ENCODE results near the gene B3GALNT2. TPM values are rescaled to one million over a fixed set of nuclear protein-coding genes. Genes with fewer than 3 reads are reported as not detected.

Gene B3GALNT2
- total RNA-seq, 6 donors from 2014 or later: 11.0 to 27.3 (median 22.1) TPM

- no peaks in the 10 kb centered on the region for H3K27me3 ChIP-seq
- peaks cover 0 to 7% (median 0%) of the 10 kb centered on the region in 4 donors for H3K4me1 ChIP-seq
- no peak overlapping the region for H3K27ac ChIP-seq
- 63 to 76% methylated on average over 3 of the region's 3 CpGs for WGBS, 2 donors
- ATAC-seq (ENCODE audit: low FRiP score in 2 of 2) (no peak), DNase-seq (no peak)
- no peak overlapping the region for H3K4me3 ChIP-seq
- no peaks in the 10 kb centered on the region for H3K9me3 ChIP-seq
- H3K36me3 ChIP-seq: no peaks in the 10 kb centered on the region
- TF ChIP-seq CTCF (IDR thresholded peaks at IDR 0.05) (no peak), EP300 (IDR thresholded peaks at IDR 0.05) (no peak)
Observed at GRCh38 chr1:235408503-235408960, 95.7 kb downstream of the B3GALNT2 start.

GRCh38 chr1:235407419-235407818, 96.8 kb downstream of the B3GALNT2 start:
- no peak for TF ChIP-seq CTCF (IDR thresholded peaks at IDR 0.05)
- TF ChIP-seq POLR2A (IDR thresholded peaks at IDR 0.05): no peak
- TF ChIP-seq EP300 (IDR thresholded peaks at IDR 0.05): no peak
- no peak for TF ChIP-seq POLR2AphosphoS5 (IDR thresholded peaks at IDR 0.05)
- Histone ChIP-seq H3K27me3 (no peaks in the 10 kb centered on the region), H3K4me3 (no peak overlapping the region), H3K4me1 (peaks cover 0 to 7% (median 0%) of the 10 kb centered on the region in 4 donors), H3K36me3 (peaks cover 0 to 8% (median 0%) of the 10 kb centered on the region in 4 donors), H3K9me3 (no peaks in the 10 kb centered on the region), H3K27ac (no peak overlapping the region)
- ATAC-seq (ENCODE audit: low FRiP score in 2 of 2) (no peak), DNase-seq (no peak)
- 62 to 65% methylated on average over 5 of the region's 5 CpGs for WGBS, 2 donors

GRCh38 chr1:235404190-235404589, 100.1 kb downstream of the B3GALNT2 start:
- no peak overlapping the region for H3K27ac ChIP-seq
- H3K4me3 ChIP-seq: no peak overlapping the region
- H3K36me3 ChIP-seq: peaks cover 0 to 11% (median 0%) of the 10 kb centered on the region in 4 donors
- TF ChIP-seq EP300 (IDR thresholded peaks at IDR 0.05) (no peak), POLR2AphosphoS5 (IDR thresholded peaks at IDR 0.05) (no peak), CTCF (IDR thresholded peaks at IDR 0.05) (no peak), POLR2A (IDR thresholded peaks at IDR 0.05) (no peak)
- no peak for DNase-seq
- peaks cover 0 to 7% (median 0%) of the 10 kb centered on the region in 4 donors for H3K4me1 ChIP-seq
- peak; percentile 28 to 46 for ATAC-seq (ENCODE audit: low FRiP score in 2 of 2)
- no peaks in the 10 kb centered on the region for H3K27me3 ChIP-seq
- 93% methylated on average over 5 of the region's 5 CpGs for WGBS, 2 donors
- no peaks in the 10 kb centered on the region for H3K9me3 ChIP-seq

GRCh38 chr1:235403593-235403992, 100.7 kb downstream of the B3GALNT2 start:
- TF ChIP-seq POLR2AphosphoS5 (IDR thresholded peaks at IDR 0.05) (no peak), CTCF (IDR thresholded peaks at IDR 0.05) (no peak), POLR2A (IDR thresholded peaks at IDR 0.05) (no peak)
- Histone ChIP-seq H3K9me3 (no peaks in the 10 kb centered on the region), H3K27me3 (no peaks in the 10 kb centered on the region), H3K36me3 (peaks cover 0 to 11% (median 0%) of the 10 kb centered on the region in 4 donors), H3K4me1 (peaks cover 0 to 2% (median 0%) of the 10 kb centered on the region in 4 donors), H3K4me3 (no peak overlapping the region), H3K27ac (no peak overlapping the region)
- no peak for DNase-seq
- WGBS, 2 donors: 82 to 93% methylated on average over 1 of the region's 1 CpG
- ATAC-seq (ENCODE audit: low FRiP score in 2 of 2): no peak

GRCh38 chr1:235402457-235403200, 101.6 kb downstream of the B3GALNT2 start:
- H3K9me3 ChIP-seq: no peaks in the 10 kb centered on the region
- no peaks in the 10 kb centered on the region for H3K27me3 ChIP-seq
- no peak for ATAC-seq (ENCODE audit: low FRiP score in 2 of 2)
- H3K4me1 ChIP-seq: no peaks in the 10 kb centered on the region
- no peak for TF ChIP-seq POLR2A (IDR thresholded peaks at IDR 0.05)
- no peak for TF ChIP-seq POLR2AphosphoS5 (IDR thresholded peaks at IDR 0.05)
- no peak for TF ChIP-seq CTCF (IDR thresholded peaks at IDR 0.05)
- no peak for TF ChIP-seq EP300 (IDR thresholded peaks at IDR 0.05)
- peaks cover 0 to 11% (median 0%) of the 10 kb centered on the region in 4 donors for H3K36me3 ChIP-seq
- no peak for DNase-seq
- H3K27ac ChIP-seq: no peak overlapping the region
- 96% methylated on average over 7 of the region's 7 CpGs for WGBS, 2 donors
- H3K4me3 ChIP-seq: no peak overlapping the region

Data from upper lobe of left lung (tissue), 6 donors.